Stimulated activated CD4-positive, alpha-beta T cell treated with anti-CD3 and anti-CD28 coated beads, Interleukin-2, amount 100 ng/mL, for 24 hours (primary cell): ENCODE data around the gene PTGIR.

Experiments
- DNase-seq, 2 donors: peaks; one replicate each; pipeline ENCODE4 v3.0.0-alpha.2; 2020

Gene PTGIR

DNA sequence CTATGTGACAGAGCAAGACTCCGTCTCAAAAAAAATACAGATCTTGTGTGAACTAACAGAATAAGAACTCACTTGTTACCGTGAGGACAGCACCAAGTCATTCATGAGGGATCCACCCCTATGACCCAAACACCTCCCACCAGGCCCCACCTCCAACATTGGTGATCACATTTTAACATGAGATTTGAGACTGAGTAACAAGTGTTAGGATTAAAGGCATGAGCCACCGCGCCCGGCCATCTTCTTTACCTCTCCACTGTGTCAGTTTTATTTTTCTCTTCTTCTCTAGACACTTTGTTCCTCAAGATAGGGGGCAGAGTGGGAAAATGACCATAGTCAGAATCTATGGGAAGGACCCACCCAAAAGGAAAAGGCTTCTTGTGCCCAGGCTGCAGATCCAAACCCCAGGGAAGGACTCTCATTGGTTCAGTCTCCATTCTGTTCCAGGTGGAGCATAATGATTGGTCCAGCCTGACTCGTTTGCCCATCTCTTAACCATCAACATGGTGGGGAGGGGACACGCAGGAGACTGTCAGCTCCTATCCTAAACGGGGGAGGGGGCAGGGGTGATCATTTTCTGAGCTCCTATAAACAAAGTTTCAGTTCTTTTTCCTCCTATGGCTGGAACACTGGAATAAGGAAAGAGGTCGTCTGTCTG lies 25.0 kb downstream of the PTGIR start:
- DNase-seq, result no peak

DNA sequence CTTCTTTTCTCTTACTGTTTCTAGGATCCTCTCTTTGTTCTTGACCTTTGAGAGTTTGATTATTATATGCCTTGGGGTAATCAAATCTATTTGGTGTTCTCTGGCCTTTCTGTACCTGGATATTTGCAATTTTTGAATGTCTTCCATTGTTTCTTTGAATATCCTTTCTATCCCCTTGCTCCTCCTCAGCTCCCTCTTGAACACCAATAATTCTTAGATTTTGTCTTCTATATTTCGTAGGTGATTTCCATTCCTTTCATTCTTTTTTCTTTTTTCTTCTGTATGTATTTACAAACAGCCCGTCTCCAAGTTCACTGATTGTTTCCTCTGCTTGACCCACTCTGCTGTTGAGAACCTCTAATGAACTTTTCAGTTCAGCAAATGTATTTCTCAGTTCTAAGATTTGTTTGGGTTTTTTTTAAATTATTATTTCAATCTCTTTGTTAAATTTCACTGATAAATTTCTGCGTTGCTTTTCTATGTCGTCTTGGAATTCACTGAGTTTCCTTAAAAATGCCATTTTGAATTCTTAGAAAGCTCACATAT lies 26.4 kb downstream of the PTGIR start:
- DNase-seq, result no peak

DNA sequence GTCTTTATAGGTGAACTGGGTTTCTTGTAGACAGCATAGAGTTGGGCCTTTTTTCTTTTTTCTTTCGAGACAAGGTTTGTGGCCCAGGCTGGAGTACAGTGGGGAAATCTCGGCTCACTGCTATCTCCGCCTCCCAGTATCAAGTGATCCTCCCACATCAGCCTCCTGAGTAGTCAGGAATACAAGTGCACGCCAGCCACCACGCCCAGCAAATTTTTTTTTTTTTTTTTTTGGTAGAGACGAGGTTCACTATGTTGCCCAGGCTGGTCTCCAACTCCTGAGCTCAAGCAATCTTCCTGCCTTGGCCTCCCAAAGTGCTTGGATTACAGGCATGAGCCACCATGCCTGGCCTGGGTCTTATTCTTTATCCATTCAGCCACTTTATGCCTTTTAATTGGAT lies 28.9 kb downstream of the PTGIR start:
- no peak for DNase-seq

DNA sequence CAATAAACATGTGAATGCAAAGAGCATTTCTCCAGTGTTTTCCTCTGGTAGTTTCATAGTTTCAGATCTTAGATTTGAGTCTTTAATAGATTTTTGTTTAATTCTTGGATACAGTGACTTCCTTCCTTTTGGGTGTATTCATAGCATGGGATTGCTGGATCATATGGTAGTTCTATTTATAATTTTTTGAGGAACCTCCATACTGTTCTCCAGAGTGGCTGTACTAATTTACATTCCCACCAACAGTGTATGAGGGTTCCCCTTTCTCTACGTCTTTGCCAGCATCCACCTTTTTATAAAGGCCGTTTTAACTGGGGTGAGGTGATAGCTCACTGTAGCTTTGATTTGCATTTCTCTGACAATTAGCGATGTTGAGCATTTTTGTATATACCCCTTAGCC lies 33.0 kb downstream of the PTGIR start:
- no peak for DNase-seq

GRCh38 chr19:46591254-46591653 lies 33.6 kb downstream of the PTGIR start:
- DNase-seq, result no peak

DNA sequence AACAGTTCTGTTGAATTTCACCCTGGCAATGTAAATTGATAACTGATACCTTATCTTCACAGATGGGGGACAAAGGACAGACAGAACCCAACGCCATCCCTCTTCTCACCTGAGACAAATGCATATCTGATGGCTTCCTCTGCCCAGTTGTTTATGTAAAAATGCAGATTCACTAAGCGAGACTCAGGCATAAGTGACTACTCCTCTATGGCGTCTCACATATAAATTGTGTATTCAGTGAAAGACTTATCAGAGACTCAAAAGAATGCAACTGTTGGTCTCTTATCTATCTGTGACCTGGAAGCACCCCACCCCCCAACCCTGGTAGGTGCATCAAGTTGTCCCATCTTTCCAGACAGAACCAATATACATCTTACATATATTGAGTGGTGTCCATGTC lies 37.0 kb downstream of the PTGIR start:
- DNase-seq, result no peak

DNA sequence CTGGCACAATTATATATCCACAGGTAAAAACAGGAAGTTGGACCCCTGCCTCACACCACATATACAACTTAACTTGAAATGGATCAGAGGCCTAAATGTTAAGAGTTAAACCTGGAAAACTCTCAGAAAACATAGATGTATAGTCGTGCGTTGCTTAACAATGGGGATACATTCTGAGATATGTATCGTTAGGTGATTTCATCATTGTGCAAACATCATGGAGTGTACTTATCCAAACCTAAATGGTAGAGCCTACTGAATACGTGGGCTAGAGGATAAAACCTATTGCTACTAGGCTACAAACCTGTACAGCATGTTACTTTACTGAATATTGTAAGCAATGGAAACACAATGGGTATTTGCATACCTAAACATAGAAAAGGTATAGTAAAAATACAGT lies 38.6 kb downstream of the PTGIR start:
- no peak for DNase-seq

- DNase-seq, result no peak
Observed at GRCh38 chr19:46585539-46585938, 39.4 kb downstream of the PTGIR start.

DNA sequence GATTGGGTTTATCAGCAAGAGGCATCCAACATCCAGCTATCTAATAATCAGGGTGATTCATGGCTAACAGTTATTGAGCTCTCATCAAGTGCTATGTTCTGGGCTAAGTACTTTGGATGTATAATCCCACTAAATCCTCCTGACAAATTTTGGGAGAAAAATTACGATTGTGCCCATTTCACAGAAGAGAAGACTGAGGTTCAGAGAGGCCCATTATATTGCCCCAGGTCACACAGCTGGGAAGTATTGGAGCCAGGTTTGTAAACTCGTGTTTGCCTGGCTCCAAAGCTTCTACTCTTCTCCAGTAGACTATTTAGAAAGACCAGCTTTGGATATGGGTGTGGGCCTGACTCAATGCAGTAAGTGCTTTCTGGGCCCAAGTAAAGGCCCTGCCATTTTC lies 44.6 kb downstream of the PTGIR start:
- DNase-seq, result no peak

DNA sequence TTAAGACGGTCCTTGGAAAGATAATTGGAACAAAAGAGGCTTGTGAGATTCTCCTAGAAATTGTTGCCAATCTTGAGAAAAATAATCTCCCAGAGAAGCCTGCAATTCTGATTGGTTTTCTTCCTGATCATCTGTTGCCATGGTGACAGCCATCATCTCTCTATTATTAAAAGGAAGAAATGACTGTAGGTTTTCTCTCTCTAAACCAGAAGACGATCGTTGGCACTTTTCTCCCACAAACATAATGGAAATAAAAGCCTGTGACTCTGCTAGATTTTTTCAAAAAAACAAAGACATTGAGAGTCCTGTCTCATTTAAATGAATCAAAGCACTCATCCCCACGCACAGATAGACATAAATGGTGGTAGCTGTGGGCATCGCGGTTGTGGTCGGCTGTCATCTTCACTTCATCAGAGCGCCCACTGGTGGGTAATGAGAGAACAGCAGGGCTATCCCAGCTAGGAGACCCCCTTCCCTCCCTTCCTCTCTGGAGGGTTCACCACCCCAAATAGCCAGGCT lies 45.5 kb downstream of the PTGIR start:
- peak; percentile 61 to 66 for DNase-seq

GRCh38 chr19:46578450-46578849 lies 46.4 kb downstream of the PTGIR start:
- DNase-seq, result no peak

DNA sequence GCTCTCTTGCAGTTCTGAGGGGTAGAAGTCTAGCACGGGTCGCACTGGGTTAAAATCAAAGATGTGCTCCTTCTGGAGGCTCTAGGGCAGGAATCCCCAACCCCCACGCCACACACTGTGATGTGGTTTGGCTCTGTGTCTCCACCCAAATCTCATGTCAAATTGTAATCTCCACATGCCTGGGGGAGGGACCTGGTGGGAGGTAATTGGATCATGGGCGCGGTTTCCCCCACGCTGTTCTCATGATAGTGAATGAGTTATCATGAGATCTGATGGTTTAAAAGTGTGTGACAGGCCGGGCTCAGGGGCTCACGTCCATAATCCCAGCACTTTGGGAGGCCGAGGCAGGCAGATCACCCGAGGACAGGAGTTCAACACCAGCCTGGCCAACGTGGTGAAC lies 50.4 kb downstream of the PTGIR start:
- DNase-seq, result peak; percentile 50 to 66

- no peak for DNase-seq
Observed at GRCh38 chr19:46573679-46574498, 51.0 kb downstream of the PTGIR start.

- DNase-seq, result peak in 1 of 2 donors; percentile 12
Observed at GRCh38 chr19:46571495-46571894, 53.4 kb downstream of the PTGIR start.
